Adipocyte (in vitro differentiated cells): ENCODE results near the gene ZNF579.

Experiments used
- DNase-seq: peaks from one replicate; pipeline ENCODE4 v3.0.0-alpha.2; 2015; ENCODE audit warnings: low read depth
- H3K27me3 ChIP-seq: replicated peaks from 2 replicates; pipeline ENCODE4 v1.7.0; 2013; ENCODE audit warnings: mild to moderate bottlenecking, low read length, moderate library complexity; ENCODE audit not compliant: control insufficient read depth, insufficient read depth
- H3K36me3 ChIP-seq: 2 replicates; pipeline ENCODE4 v1.7.0; 2013; ENCODE audit warnings: low read length, mild to moderate bottlenecking, moderate library complexity; ENCODE audit not compliant: control insufficient read depth, insufficient read depth, severe bottlenecking
- H3K4me1 ChIP-seq: 2 replicates; pipeline ENCODE4 v1.7.0; 2013; ENCODE audit warnings: mild to moderate bottlenecking, low read length, moderate library complexity; ENCODE audit not compliant: control insufficient read depth, insufficient read depth
- H3K4me3 ChIP-seq: 2 replicates; pipeline ENCODE4 v1.7.0; 2013; ENCODE audit warnings: mild to moderate bottlenecking, low read length, moderate library complexity
- H3K9ac ChIP-seq: 2 replicates; pipeline ENCODE4 v1.7.0; 2013; ENCODE audit warnings: mild to moderate bottlenecking, low read length, moderate library complexity
- H3K9me3 ChIP-seq: 2 replicates; pipeline ENCODE4 v1.7.0; 2013; ENCODE audit warnings: mild to moderate bottlenecking, low read length, moderate library complexity; ENCODE audit not compliant: control insufficient read depth

The ZNF579 gene

DNA sequence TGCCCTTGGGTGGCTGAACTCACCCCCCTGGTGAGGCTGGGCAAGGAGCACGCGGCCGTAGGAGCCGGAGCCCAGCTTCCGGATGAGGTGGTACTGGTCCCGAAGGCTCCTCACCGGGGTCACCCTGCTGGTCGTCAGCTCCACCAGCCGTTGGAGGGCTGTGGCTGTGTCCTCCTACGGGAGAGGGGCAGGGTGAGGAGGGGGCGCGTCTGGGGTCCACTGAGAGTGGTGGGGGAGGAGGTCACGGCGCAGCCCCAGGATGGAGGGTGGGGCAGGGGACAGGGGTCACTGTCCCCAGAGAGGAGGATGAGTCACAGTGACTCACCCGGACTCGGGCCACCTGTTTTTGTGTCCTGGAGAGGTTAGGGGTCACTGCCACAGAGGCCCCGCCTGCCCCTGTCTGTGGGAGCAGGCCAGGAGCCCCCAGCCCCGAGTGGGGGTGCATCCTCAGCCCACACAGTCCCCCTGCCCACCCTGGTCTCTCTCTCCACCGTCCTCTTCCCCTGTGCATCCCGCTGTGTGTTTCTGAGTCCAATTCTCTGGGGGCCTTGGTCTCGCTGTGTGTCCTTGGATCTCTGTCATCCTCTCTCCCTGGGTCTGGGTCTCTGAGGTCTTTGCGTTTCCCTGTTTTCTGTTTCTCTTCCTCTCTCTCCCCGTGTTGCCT lies 35.7 kb downstream of the ZNF579 start:
- H3K9me3 ChIP-seq = peaks cover 3% of the 10 kb centered on the region
- DNase-seq = no peak

GRCh38 chr19:55544014-55544413 lies 36.6 kb downstream of the ZNF579 start:
- H3K27me3 ChIP-seq = peaks cover 10% of the 10 kb centered on the region
- H3K4me3 ChIP-seq = no peak overlapping the region
- H3K36me3 ChIP-seq = no peaks in the 10 kb centered on the region
- H3K4me1 ChIP-seq = peaks cover 20% of the 10 kb centered on the region
- H3K9ac ChIP-seq = no peak overlapping the region
- peaks cover 3% of the 10 kb centered on the region for H3K9me3 ChIP-seq
- no peak for DNase-seq

More for the DNA sequence above, 35.7 kb downstream of the ZNF579 start:
- peaks cover 28% of the 10 kb centered on the region for H3K4me1 ChIP-seq
- peaks cover 10% of the 10 kb centered on the region for H3K27me3 ChIP-seq
- no peak overlapping the region for H3K4me3 ChIP-seq
- no peaks in the 10 kb centered on the region for H3K36me3 ChIP-seq
- H3K9ac ChIP-seq = no peak overlapping the region

GRCh38 chr19:55543567-55543966 lies 37.1 kb downstream of the ZNF579 start:
- no peak overlapping the region for H3K4me3 ChIP-seq
- peaks cover 10% of the 10 kb centered on the region for H3K27me3 ChIP-seq
- no peaks in the 10 kb centered on the region for H3K36me3 ChIP-seq
- H3K9ac ChIP-seq = no peak overlapping the region
- H3K4me1 ChIP-seq = peaks cover 20% of the 10 kb centered on the region
- no peak for DNase-seq
- peaks cover 3% of the 10 kb centered on the region for H3K9me3 ChIP-seq

DNA sequence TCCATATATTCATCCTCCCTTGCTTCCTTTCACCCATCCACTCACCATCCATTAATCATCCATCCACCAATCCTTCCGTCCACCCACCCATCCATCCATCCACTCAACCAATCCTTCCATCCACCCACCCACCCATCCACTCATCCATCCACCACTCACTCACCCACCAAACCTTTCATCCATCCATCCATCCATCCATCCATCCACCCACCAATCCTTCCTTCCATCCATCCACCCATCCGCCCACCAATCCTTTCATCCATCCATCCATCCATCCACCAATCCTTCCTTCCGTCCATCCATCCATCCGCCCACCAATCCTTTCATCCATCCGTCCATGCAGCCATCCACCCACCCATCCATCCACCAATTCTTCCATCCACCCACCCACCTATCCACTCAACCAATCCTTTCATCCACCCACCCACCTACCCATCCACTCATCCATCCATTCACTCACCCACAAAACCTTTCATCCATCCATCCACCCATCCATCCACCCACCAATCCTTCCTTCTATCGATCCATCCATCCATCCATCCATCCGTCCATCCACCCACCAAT lies 38.3 kb downstream of the ZNF579 start:
- no peak for DNase-seq
- no peak overlapping the region for H3K4me3 ChIP-seq
- no peak overlapping the region for H3K9ac ChIP-seq
- peaks cover 10% of the 10 kb centered on the region for H3K27me3 ChIP-seq
- H3K4me1 ChIP-seq = peaks cover 12% of the 10 kb centered on the region
- H3K36me3 ChIP-seq = no peaks in the 10 kb centered on the region
- peaks cover 3% of the 10 kb centered on the region for H3K9me3 ChIP-seq

DNA sequence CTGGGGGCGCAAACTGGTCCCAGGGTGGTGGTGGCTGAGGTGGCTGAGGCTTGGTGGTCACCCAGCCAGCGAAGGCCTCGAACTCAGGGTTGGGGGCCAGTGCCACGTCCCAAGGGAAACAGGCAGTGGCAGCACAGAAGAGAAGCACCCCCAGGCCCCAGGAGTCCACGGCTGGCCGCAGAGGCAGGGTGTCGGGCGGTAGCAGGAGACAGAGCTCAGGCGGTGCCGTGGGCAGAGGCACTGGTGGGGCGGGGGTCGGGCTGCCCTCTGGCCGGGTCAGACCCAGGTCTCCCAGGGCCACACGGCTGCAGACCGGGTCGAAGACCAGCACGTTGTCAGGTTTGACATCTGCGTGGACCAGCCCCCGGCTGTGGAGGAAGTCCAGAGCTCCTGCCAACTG lies 39.6 kb downstream of the ZNF579 start:
- no peaks in the 10 kb centered on the region for H3K4me1 ChIP-seq
- H3K4me3 ChIP-seq = no peak overlapping the region
- no peak for DNase-seq
- H3K36me3 ChIP-seq = no peaks in the 10 kb centered on the region
- peaks cover 10% of the 10 kb centered on the region for H3K27me3 ChIP-seq
- no peak overlapping the region for H3K9ac ChIP-seq
- peaks cover 3% of the 10 kb centered on the region for H3K9me3 ChIP-seq

GRCh38 chr19:55540619-55541018 lies 40.0 kb downstream of the ZNF579 start:
- Histone ChIP-seq H3K9ac (no peak overlapping the region), H3K27me3 (peaks cover 9% of the 10 kb centered on the region), H3K4me1 (no peaks in the 10 kb centered on the region), H3K9me3 (peaks cover 3% of the 10 kb centered on the region), H3K36me3 (no peaks in the 10 kb centered on the region), H3K4me3 (no peak overlapping the region)
- DNase-seq = no peak

DNA sequence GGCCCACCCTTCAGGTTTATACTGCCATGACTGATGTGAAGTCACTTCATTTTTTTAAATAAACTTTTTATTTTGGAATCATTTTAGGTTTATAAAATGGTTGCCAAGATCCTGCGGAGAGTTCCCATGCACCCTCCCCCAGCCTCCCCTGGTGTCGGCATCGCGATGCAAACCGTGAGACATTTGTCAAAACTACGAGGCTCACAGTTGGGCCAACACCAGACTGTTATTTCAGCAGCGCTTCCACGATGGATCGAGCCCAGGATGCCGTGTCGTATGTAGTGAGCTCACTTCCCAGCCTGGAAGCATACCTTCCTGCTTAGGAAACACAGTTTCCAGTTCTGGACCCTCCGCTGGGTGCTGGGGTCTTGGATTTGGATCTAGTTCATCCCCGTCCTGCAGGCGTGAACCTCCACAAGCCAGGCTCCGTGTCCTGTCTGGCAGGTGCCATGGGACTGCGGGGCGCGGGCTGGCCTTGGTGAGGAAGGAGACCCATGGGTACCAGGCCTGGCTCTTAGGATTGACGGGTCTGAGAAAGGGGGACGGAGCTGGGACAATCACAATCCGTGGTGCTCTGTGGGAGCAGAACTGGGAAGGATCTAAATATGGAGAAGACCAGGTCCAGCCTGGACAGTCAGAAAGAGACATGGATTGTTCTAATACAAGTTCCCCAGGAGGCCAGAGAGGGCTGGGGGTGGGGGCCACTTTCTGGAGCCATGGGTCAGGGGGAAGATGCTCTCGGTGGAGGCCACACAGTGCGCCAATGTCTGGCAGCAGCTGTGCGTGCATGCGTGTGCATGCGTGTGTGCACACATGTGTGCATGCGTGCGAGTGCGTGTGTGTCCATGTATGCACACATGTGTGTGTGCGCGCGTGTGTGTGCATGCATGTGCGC lies 41.3 kb downstream of the ZNF579 start:
- Histone ChIP-seq H3K36me3 (no peaks in the 10 kb centered on the region), H3K27me3 (peaks cover 3% of the 10 kb centered on the region), H3K4me3 (no peak overlapping the region), H3K4me1 (no peaks in the 10 kb centered on the region), H3K9ac (no peak overlapping the region), H3K9me3 (peaks cover 3% of the 10 kb centered on the region)
- no peak for DNase-seq

GRCh38 chr19:55538132-55538531 lies 42.5 kb downstream of the ZNF579 start:
- no peaks in the 10 kb centered on the region for H3K36me3 ChIP-seq
- no peaks in the 10 kb centered on the region for H3K4me1 ChIP-seq
- DNase-seq = no peak
- H3K9ac ChIP-seq = no peak overlapping the region
- H3K4me3 ChIP-seq = no peak overlapping the region
- H3K9me3 ChIP-seq = peaks cover 3% of the 10 kb centered on the region
- no peaks in the 10 kb centered on the region for H3K27me3 ChIP-seq

GRCh38 chr19:55537741-55538111 lies 42.9 kb downstream of the ZNF579 start:
- DNase-seq = no peak
- Histone ChIP-seq H3K27me3 (no peaks in the 10 kb centered on the region), H3K4me3 (no peak overlapping the region), H3K9ac (no peak overlapping the region), H3K4me1 (no peaks in the 10 kb centered on the region), H3K36me3 (no peaks in the 10 kb centered on the region), H3K9me3 (peaks cover 3% of the 10 kb centered on the region)

- Histone ChIP-seq H3K27me3 (no peaks in the 10 kb centered on the region), H3K9me3 (peaks cover 3% of the 10 kb centered on the region), H3K4me1 (no peaks in the 10 kb centered on the region), H3K36me3 (no peaks in the 10 kb centered on the region), H3K9ac (no peak within 1 kb of the TSS), H3K4me3 (no peak within 1 kb of the TSS)
- no peak for DNase-seq
These were observed 43.5 kb downstream of the ZNF579 start, which contains the start of gene SBK2 for GRCh38 chr19:55536951-55537740. SBK2 (minus strand) TSS chr19:55537133; CDS start chr19:55536294, 839 bp downstream.

DNA sequence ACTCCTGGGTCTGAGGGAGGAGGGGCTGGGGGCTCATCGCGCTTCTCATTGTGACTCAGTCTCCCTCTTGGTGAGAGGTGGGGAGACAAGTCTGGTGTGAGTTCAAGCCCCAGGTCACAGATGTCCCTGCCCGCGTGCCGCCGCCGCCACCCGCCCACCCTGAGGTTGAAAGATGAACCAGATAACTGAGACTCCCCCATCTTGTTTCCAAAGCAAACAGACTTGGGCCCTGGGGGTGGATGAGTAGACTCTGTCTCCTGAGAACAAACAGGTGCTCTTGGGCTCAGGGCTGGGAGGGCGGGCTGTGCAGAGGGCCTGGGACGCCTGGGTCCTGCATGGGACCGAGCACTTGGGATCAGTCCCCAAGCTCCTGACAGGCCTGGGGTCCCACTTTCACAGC lies 44.3 kb downstream of the ZNF579 start:
- no peaks in the 10 kb centered on the region for H3K9me3 ChIP-seq
- no peaks in the 10 kb centered on the region for H3K4me1 ChIP-seq
- H3K4me3 ChIP-seq = no peak overlapping the region
- no peak overlapping the region for H3K9ac ChIP-seq
- H3K27me3 ChIP-seq = no peaks in the 10 kb centered on the region
- H3K36me3 ChIP-seq = no peaks in the 10 kb centered on the region
- no peak for DNase-seq
